Adrenal gland (tissue), 5 donors: ENCODE data around the gene FAM53B.

ENCODE experiments used
- CTCF ChIP-seq, 6 experiments: fragments of 450-650 bp in 4 of 6; fragments of 200-600 bp in 2 of 6; sonication (generic) in 1 of 6; IDR thresholded peaks; 1 replicate in 5 of 6; 2 replicates in 1 of 6; pipeline versions ENCODE4 v1.5.1 to v1.8.0; 2016 to 2021; ENCODE audit warnings: antibody characterized with exemption in 6 of 6, mild to moderate bottlenecking in 2 of 6, moderate library complexity in 1 of 6
- POLR2A ChIP-seq, 2 donors: fragments of 450-650 bp; IDR thresholded peaks; one replicate each; pipeline ENCODE4 v1.6.1; 2017; ENCODE audit warnings: antibody characterized with exemption in 2 of 2, mild to moderate bottlenecking in 2 of 2, moderate library complexity in 1 of 2
- donor health status: DM: no; HTN: no; CAD: no.

GRCh38 chr10:124672181-124672638 lies 72.0 kb downstream of the FAM53B start:
- TF ChIP-seq CTCF (IDR thresholded peaks at IDR 0.05) (no peak), POLR2A (IDR thresholded peaks at IDR 0.05) (no peak)
